Heart left ventricle (tissue), 16 donors: ENCODE measurements around the gene ESPL1. TPM values are rescaled to one million over a fixed set of nuclear protein-coding genes. Genes with fewer than 3 reads are reported as not detected.

Experiments
- ATAC-seq, 4 donors: fragments of 200-7000 bp; cut with Tn5 transposase; one replicate each; pipeline ENCODE4 v1.9.1; 2020 to 2022; ENCODE audit warnings: moderate library complexity in 4 of 4, mild to moderate bottlenecking in 3 of 4, moderate number of reproducible peaks in 1 of 4
- DNase-seq, 5 donors: peaks; one replicate each; pipeline ENCODE4 v3.0.0-alpha.2; 2020
- H3K27ac ChIP-seq, 12 donors: fragments of 200-600 bp; sonication (generic) in 4 of 12; one replicate each; pipeline versions ENCODE4 v1.5.0 to v1.8.0; 2016 to 2022; ENCODE audit warnings: mild to moderate bottlenecking in 2 of 12
- H3K27me3 ChIP-seq, 9 donors: fragments of 200-600 bp; sonication (generic) in 2 of 9; one replicate each; pipeline versions ENCODE4 v1.5.1 to v1.8.0; 2016 to 2022; ENCODE audit warnings: mild to moderate bottlenecking in 3 of 9
- H3K36me3 ChIP-seq, 9 donors: fragments of 200-600 bp; sonication (generic) in 2 of 9; one replicate each; pipeline versions ENCODE4 v1.5.0 to v1.8.0; 2018 to 2022; ENCODE audit warnings: mild to moderate bottlenecking in 2 of 9
- H3K4me1 ChIP-seq, 12 donors: fragments of 200-600 bp; sonication (generic) in 4 of 12; one replicate each; pipeline versions ENCODE4 v1.5.0 to v1.8.0; 2016 to 2022; ENCODE audit warnings: mild to moderate bottlenecking in 3 of 12
- H3K4me3 ChIP-seq, 12 donors: fragments of 200-600 bp; sonication (generic) in 4 of 12; one replicate each; pipeline versions ENCODE4 v1.5.0 to v1.8.0; 2017 to 2022; ENCODE audit warnings: mild to moderate bottlenecking in 9 of 12, moderate library complexity in 4 of 12
- H3K9me3 ChIP-seq, 12 donors: fragments of 200-600 bp; sonication (generic) in 4 of 12; one replicate each; pipeline versions ENCODE4 v1.5.0 to v1.8.0; 2016 to 2022; ENCODE audit warnings: mild to moderate bottlenecking in 1 of 12
- CTCF ChIP-seq, 12 donors: fragments of 200-600 bp; sonication (generic) in 4 of 12; IDR thresholded peaks; one replicate each; pipeline versions ENCODE4 v1.5.0 to v1.8.0; 2018 to 2022; ENCODE audit warnings: antibody characterized with exemption in 12 of 12, mild to moderate bottlenecking in 5 of 12
- POLR2A ChIP-seq, 2 donors: fragments of 450-650 bp; IDR thresholded peaks; one replicate each; pipeline ENCODE4 v1.6.1; 2017; ENCODE audit warnings: antibody characterized with exemption in 2 of 2, mild to moderate bottlenecking in 2 of 2, moderate library complexity in 2 of 2
- WGBS, 4 donors: extraction: QIAGEN DNeasy Blood & Tissue Kit in 2 of 4; methylation state at CpG; one replicate each; pipeline versions ENCODE4 v1.1.5 to v1.1.7; 2013 to 2018; 5-methylcytosine and 5-hydroxymethylcytosine counted together
- intact Hi-C, 10 donors: fragments of 100-400 bp; cut with DNase I; formaldehyde crosslinking; loops; one replicate each; pipeline versions ENCODE4 v1.11.1 to v1.14.2; 2022
- polyA plus RNA-seq, 2 donors: library from polyadenylated mRNA; stranded (reverse); fragments of 200-250 nt; gene quantifications; one replicate each; pipeline ENCODE4 v1.2.3, GENCODE V29; 2013
- total RNA-seq, 9 donors: library from RNA; depleted of rRNA in 2 of 9; stranded (reverse); fragments of >200 nt in 2 of 9; fragmentation: NEBNext Ultra II Directional in 3 of 9; extraction: Animal tissue kit (Norgen Biotek cat#: 25700) in 3 of 9; gene quantifications; one replicate each; pipeline versions ENCODE4 v1.1.0 to v1.2.4, GENCODE V29; 2016 to 2023
- donor health status: ischemic (EF 13 %, LVEDD 7.1; RV severe dilation, severe dysfunction).
- donor health status: healthy with polysubstance abuse.
- donor health status: DM: no; HTN: yes; CAD: no.
- donor health status: DM: no; HTN: no; CAD: no.
- donor health status: ischemic (EF 25% LVEDD 6.9; RV normal size, moderate dysfunction).
- donor health status: ischemic (EF 25% LVEDD 5.7; RV mildly dilated, moderate dysfunction).
- donor health status: healthy.
- donor health status: DM: yes; HTN: yes; CAD: no.
- donor health status: ischemic (EF 35%, LVEDD 5.7; RV mildly dilated, moderate dysfunction).
- donor health status: nonischemic (EF 11% LVEDD 7.7; RV severe dilation, severe dysfunction).
- donor health status: DM: yes; HTN: yes; CAD: no.
- donor health status: PGD.
- donor health status: ischemic (EF 29% LVEDD 5.4; RV normal size, mild dysfunction).
- donor health status: nonischemic (EF 23%, LVEDD 6.1; RV moderate dilation, normal function).

The ESPL1 gene
- total and polyA plus RNA-seq, 11 donors, result 0.06 to 6.1 (median 0.38) TPM

GRCh38 chr12:53298164-53298563 is 30.1 kb downstream of the ESPL1 start:
- intact Hi-C loops, result no loop called here
- Histone ChIP-seq H3K36me3 (peaks cover 0 to 51% (median 37%) of the 10 kb centered on the region in 9 donors), H3K4me1 (peaks cover 3 to 79% (median 39%) of the 10 kb centered on the region in 12 donors), H3K9me3 (no peaks in the 10 kb centered on the region), H3K27ac (peak overlapping the region in 3 of 12 donors; percentile 79 to 96 (median 81)), H3K4me3 (peak overlapping the region in 1 of 12 donors; percentile 88), H3K27me3 (no peaks in the 10 kb centered on the region)
- DNase-seq (no peak), ATAC-seq (no peak)
- TF ChIP-seq POLR2A (IDR thresholded peaks at IDR 0.05) (no peak), CTCF (IDR thresholded peaks at IDR 0.05) (no peak)
- WGBS, 4 donors, result 47 to 63% (median 55%) methylated on average over 5 of the region's 5 CpGs

- WGBS, 4 donors, result 61 to 71% (median 64%) methylated on average over 5 of the region's 5 CpGs
- peak in 2 of 5 donors; percentile 22 to 39 for DNase-seq
- H3K27me3 ChIP-seq, result no peaks in the 10 kb centered on the region
- peak overlapping the region; percentile 15 to 96 (median 76) for H3K27ac ChIP-seq
- intact Hi-C loops, result no loop called here
- peak in 1 of 4 donors; percentile 15 for ATAC-seq
- TF ChIP-seq POLR2A (IDR thresholded peaks at IDR 0.05) (no peak), CTCF (IDR thresholded peaks at IDR 0.05) (no peak)
- peak overlapping the region in 11 of 12 donors; percentile 65 to 93 (median 75) for H3K4me3 ChIP-seq
- H3K36me3 ChIP-seq, result peaks cover 0 to 60% (median 43%) of the 10 kb centered on the region in 9 donors
- H3K4me1 ChIP-seq, result peaks cover 3 to 84% (median 39%) of the 10 kb centered on the region in 12 donors
- no peaks in the 10 kb centered on the region for H3K9me3 ChIP-seq
Measured at GRCh38 chr12:53299101-53299453, 31.0 kb downstream of the ESPL1 start.

- Histone ChIP-seq H3K27ac (peak within 1 kb of the TSS; percentile 15 to 96 (median 76)), H3K4me1 (peaks cover 3 to 83% (median 38%) of the 10 kb centered on the region in 12 donors), H3K36me3 (peaks cover 0 to 65% (median 45%) of the 10 kb centered on the region in 9 donors), H3K27me3 (no peaks in the 10 kb centered on the region), H3K9me3 (no peaks in the 10 kb centered on the region), H3K4me3 (peak within 1 kb of the TSS; percentile 36 to 93 (median 74))
- DNase-seq (peak; percentile 86 to 93 (median 92)), ATAC-seq (peak; percentile 58 to 86 (median 82))
- intact Hi-C loops, result no loop called here
- 1 to 9% (median 2%) methylated on average over 14 to 51 of the region's 51 CpGs for WGBS, 4 donors
- peak in 1 of 2 donors; percentile 62 for TF ChIP-seq POLR2A (IDR thresholded peaks at IDR 0.05)
- peak in 7 of 12 donors; percentile 13 to 45 (median 34) for TF ChIP-seq CTCF (IDR thresholded peaks at IDR 0.05)
Measured at GRCh38 chr12:53299454-53300180, 31.5 kb downstream of the ESPL1 start, which contains the start of gene MYG1. Gene MYG1 (plus strand): TSS chr12:53299695. CDS start chr12:53299738, 43 bp downstream.

GRCh38 chr12:53300187-53300586 is 32.1 kb downstream of the ESPL1 start:
- TF ChIP-seq POLR2A (IDR thresholded peaks at IDR 0.05) (no peak), CTCF (IDR thresholded peaks at IDR 0.05) (no peak)
- Histone ChIP-seq H3K27ac (peak overlapping the region; percentile 15 to 96 (median 76)), H3K9me3 (no peaks in the 10 kb centered on the region), H3K4me1 (peaks cover 3 to 77% (median 33%) of the 10 kb centered on the region in 12 donors), H3K4me3 (peak overlapping the region; percentile 36 to 93 (median 74)), H3K27me3 (no peaks in the 10 kb centered on the region), H3K36me3 (peaks cover 0 to 67% (median 48%) of the 10 kb centered on the region in 9 donors)
- DNase-seq, result no peak
- ATAC-seq, result peak in 1 of 4 donors; percentile 1
- intact Hi-C loops, result no loop called here
- WGBS, 4 donors, result 1 to 4% (median 2%) methylated on average over 12 of the region's 12 CpGs
